Measurements from ENCODE around the gene TMPRSS11F.

The TMPRSS11F gene

DNA sequence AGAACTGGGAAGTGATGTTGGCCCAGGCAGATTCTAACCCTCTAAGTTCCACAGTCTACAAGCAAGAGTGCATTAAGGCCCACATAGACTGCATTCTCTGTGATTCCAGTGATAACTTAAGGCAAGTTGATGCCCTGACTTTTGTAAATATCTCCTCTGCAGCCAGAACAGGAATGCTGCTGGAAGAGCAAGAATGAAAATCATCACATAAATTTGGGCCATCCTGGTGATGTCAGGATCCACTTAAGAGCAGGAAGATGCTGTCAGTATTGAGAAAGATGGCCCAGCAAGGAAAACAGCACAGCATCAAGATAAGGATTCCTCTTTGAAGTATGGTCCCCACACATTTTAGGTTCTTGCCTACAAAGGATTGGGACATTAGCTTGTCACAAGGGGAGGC lies 52.4 kb downstream of the TMPRSS11F start:
- DNase-seq: no peak

DNA sequence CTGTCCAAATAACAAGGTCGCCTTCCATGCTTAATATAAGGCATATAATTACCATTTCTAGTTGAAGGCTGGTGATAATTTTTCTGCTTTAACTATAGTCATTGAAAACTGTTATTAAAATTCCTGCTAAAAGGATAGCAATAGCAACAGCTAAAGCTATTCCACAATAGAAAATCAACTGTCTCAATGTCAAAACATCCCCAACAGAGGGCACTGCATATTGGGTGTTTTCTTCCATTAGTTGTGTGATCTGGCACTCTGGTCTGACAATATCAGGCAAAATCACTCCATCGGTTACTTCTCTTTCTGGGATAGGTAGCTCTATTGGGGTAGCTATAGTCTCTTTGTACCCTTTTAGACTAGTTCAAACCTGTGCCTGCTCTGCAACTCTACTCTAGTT lies 53.5 kb downstream of the TMPRSS11F start:
- no peak for DNase-seq

DNA sequence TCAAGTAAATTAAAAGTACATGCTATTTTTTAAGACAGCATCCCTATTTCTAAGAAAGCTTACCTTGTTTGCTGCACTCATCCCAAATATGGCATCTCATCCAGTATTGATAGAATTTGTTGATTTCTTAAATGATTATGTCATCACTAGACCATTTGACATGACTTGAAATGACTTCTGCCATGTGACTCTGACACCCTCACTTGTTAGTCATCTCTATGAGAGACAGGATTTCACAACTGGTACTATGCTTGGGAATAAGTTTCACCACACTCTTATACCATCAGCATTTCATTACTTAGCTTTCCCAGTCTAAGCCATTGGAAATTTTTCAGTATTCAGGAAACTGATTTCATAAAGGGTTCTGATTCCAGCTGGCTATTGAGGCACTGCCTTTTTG lies 55.3 kb downstream of the TMPRSS11F start:
- DNase-seq: no peak

DNA sequence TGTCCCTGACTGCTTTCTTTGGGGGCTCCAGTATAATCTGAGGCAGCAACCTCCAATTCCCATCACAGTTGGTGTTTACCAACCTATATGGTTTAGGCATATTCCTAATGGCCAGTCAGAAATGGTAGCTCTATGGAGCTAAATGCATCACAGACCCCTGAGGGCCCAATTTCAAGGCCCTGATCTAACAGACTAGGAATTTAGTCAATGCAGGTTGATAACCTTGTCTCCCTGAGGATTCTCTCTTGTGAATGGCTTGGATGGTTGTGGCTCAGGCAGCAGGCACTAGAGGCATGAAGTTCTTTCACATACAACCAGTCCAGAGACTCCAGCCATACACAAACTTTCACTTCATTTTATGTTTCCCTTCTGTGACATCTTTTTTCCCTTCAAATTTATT lies 59.4 kb downstream of the TMPRSS11F start:
- peak; percentile 87 for DNase-seq

DNA sequence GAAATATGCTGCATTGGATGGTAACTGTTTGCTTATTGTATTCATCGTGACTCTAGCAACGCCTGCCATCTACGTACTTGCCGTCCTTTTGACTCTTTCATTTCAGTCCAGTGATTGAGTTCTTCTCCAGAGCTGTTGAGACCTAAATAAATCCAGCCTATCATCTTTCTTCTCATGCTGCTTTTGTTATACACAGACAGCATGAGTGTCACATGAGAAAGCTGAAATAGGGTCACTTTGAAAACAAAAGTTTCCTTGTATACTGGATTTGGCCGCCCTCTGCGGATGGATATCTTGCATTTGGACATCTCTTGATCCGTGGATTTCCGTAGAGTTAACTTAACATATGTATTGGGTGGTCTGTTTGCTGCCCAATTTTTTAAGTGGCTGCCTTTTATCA lies 67.2 kb downstream of the TMPRSS11F start:
- no peak for DNase-seq

DNA sequence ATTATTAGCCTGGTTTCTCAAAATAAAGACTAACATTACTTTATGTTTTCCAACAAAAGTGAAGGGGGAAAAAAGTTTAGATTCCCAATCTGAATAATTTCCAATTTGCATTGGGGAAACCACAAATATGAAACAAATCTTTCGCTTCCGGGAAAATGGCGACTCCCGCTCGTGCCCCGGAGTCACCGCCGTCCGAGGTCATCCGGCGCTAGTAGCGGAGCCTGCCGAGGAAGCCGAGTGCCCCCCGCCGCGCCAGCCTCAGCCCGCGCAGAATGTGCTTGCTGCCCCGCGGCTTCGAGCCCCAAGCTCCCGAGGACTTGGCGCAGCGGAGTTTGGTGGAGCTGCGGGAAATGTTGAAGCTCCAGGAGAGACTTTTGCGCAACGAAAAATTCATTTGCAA lies 91.4 kb downstream of the TMPRSS11F start:
- no peak for DNase-seq

DNA sequence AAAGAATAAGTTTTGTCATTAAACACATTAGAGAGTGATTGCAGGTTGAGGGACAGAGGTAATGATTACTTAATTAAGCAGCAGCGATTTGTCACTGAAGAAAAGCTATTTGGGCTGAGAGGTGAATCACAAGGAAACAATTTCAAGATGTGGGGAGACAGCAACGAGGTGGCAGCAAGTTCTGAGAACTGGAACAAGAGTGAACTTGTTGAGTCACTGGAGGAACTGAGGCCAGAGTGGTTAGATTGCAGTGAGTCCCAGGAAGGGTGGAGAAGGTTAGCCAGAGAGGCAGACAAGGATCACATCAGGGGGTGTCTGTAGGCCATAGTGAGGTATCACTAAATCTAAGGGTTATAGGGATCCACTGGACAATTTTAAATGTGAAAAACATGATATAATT lies 108.5 kb downstream of the TMPRSS11F start:
- DNase-seq: no peak

DNA sequence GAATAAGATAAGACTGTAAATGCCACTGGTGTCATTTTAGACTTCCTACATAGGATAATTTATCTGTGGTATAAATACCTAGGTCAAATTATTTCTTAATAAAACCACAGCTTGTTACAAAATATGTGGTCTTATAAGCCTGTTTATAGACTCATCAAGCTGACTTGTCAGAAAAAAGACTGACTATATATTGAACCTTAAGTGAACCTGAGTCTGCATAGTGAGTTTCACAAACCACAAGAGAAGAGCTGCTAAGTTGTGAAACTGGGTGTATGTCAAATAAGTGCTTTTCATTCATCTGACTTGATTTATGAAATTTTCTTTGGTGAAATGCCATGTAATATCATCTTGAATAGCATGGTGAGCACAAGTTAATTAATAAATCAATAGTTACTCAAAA lies 118.0 kb downstream of the TMPRSS11F start:
- no peak for DNase-seq

Data from islet precursor cell (in vitro differentiated cells).